ENCODE results near the gene FLAD1. TPM values are rescaled to one million over a fixed set of nuclear protein-coding genes. Genes with fewer than 3 reads are reported as not detected.

Gene FLAD1
- total RNA-seq, 2 experiments from 2014 or later = 16.7 to 19.4 TPM

DNA sequence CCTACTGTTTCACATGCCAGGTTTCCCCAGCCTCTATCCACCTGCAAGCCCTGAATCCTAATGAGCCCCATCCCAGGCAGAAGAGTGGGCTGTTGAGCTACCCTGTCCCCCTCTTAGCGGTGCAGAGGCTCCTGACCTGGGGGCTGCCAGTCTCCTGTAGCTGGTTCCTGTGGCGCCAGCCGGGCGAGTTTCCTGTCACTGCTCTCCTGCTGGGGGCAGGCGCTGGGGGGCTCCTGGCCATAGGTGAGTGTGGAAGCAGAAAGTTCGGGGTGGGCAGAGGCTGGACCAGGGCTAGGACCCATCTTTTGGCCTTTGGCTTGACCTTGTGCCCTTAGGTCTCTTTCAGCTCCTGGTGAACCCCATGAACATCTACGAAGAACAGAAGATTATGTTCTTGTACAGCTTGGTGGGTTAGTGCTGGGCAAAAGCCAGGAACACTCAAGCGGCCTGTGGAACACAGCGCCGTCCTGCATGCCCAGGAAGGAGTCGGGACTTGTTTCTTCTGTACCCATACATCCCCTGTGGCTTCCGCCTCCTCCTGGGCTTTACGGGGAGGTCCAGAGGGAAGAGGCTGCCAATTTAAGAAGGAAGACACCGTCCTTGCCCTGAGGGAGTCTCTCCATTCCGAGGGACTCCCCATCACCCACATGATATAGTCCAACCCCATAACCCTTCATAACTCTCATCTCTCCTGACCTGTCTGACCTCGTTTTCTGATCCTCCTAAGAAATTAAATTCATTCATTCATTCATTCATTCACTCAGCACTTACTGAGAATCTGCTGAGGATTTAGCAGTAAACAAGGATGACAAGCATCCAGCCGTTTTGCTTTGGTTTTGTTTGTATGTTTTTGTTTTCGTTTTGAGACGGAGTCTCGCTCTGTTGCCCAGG is 51.4 kb downstream of the FLAD1 start:
- ChIA-PET CTCF (no interaction called here), POLR2A (interaction anchor here (0.7 kb wide), 1 partner anchor 12 kb away, joined by 3 read pairs; no protein-coding TSS in a partner anchor)
- intact Hi-C loops (cut with DNase I, micrococcal nuclease) = loop anchor here in 1 of 2 experiments (10.0 kb wide), 1 partner anchor 120 kb away; no protein-coding TSS in a partner anchor
- no peaks in the 10 kb centered on the region for H3K36me3 ChIP-seq (ENCODE audit: insufficient read depth, low read length)
- no peaks in the 10 kb centered on the region for H3K27me3 Mint-ChIP-seq
- H3K27ac Mint-ChIP-seq = no peak overlapping the region
- H3K4me3 Mint-ChIP-seq = no peak overlapping the region
- no peaks in the 10 kb centered on the region for H3K36me3 Mint-ChIP-seq (ENCODE audit: low read depth)
- TF ChIP-seq, protein P1, sequence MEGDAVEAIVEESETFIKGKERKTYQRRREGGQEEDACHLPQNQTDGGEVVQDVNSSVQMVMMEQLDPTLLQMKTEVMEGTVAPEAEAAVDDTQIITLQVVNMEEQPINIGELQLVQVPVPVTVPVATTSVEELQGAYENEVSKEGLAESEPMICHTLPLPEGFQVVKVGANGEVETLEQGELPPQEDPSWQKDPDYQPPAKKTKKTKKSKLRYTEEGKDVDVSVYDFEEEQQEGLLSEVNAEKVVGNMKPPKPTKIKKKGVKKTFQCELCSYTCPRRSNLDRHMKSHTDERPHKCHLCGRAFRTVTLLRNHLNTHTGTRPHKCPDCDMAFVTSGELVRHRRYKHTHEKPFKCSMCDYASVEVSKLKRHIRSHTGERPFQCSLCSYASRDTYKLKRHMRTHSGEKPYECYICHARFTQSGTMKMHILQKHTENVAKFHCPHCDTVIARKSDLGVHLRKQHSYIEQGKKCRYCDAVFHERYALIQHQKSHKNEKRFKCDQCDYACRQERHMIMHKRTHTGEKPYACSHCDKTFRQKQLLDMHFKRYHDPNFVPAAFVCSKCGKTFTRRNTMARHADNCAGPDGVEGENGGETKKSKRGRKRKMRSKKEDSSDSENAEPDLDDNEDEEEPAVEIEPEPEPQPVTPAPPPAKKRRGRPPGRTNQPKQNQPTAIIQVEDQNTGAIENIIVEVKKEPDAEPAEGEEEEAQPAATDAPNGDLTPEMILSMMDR (IDR thresholded peaks at IDR 0.05) = no peak
- H3K27me3 ChIP-seq (ENCODE audit: control insufficient read depth in 1 of 2, insufficient read depth in 2 of 2, low read length in 2 of 2) = no peaks in the 10 kb centered on the region
- no peak for ATAC-seq (ENCODE audit: poor library complexity)
- H3K4me1 ChIP-seq (ENCODE audit: insufficient read depth, low read length) = no peaks in the 10 kb centered on the region
- no peaks in the 10 kb centered on the region for H3K4me1 Mint-ChIP-seq (ENCODE audit: low read depth)
- H3K9me3 ChIP-seq (ENCODE audit: control insufficient read depth in 1 of 2, insufficient read depth in 1 of 2, low read length in 2 of 2) = no peaks in the 10 kb centered on the region
- no peak for DNase-seq
- H3K9me3 Mint-ChIP-seq = no peaks in the 10 kb centered on the region
- H3K27ac ChIP-seq (ENCODE audit: low read depth in 1 of 2, low read length in 2 of 2) = no peak overlapping the region
- H3K4me3 ChIP-seq (ENCODE audit: low read length) = no peak overlapping the region

DNA sequence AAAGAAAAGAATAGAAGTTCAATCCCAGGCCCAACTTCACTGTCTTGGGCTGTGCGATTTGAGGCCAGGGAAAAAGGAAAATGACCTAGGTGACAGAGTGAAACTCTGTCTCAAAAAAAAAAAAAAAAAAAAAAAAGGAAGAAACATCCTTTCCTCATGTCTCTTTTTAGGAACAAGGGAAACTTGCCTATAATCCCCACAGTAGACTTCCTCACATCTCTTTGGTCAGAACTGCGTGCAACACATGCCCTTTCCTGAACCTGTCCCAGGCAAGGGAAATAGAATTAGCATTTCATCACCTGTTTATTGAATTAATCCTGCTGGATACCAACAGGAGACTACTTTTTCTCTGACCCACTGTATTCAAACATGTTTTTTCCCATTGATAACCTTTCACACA is 52.8 kb downstream of the FLAD1 start:
- H3K9me3 Mint-ChIP-seq = no peaks in the 10 kb centered on the region
- intact Hi-C loops (cut with DNase I, micrococcal nuclease) = loop anchor here in 1 of 2 experiments (10.0 kb wide), 1 partner anchor 119 kb away; no protein-coding TSS in a partner anchor
- no peaks in the 10 kb centered on the region for H3K4me1 Mint-ChIP-seq (ENCODE audit: low read depth)
- ATAC-seq (ENCODE audit: poor library complexity) (no peak), DNase-seq (no peak)
- Histone ChIP-seq H3K27ac (ENCODE audit: low read depth in 1 of 2, low read length in 2 of 2) (no peak overlapping the region), H3K27me3 (ENCODE audit: control insufficient read depth in 1 of 2, insufficient read depth in 2 of 2, low read length in 2 of 2) (no peaks in the 10 kb centered on the region), H3K4me1 (ENCODE audit: insufficient read depth, low read length) (no peaks in the 10 kb centered on the region), H3K36me3 (ENCODE audit: insufficient read depth, low read length) (no peaks in the 10 kb centered on the region), H3K9me3 (ENCODE audit: control insufficient read depth in 1 of 2, insufficient read depth in 1 of 2, low read length in 2 of 2) (no peaks in the 10 kb centered on the region), H3K4me3 (ENCODE audit: low read length) (no peak overlapping the region)
- H3K36me3 Mint-ChIP-seq (ENCODE audit: low read depth) = no peaks in the 10 kb centered on the region
- POLR2A ChIA-PET = no interaction called here
- CTCF ChIA-PET = no interaction called here
- no peaks in the 10 kb centered on the region for H3K27me3 Mint-ChIP-seq
- no peak overlapping the region for H3K4me3 Mint-ChIP-seq
- H3K27ac Mint-ChIP-seq = no peak overlapping the region
- TF ChIP-seq, protein P1 (IDR thresholded peaks at IDR 0.05) = no peak

DNA sequence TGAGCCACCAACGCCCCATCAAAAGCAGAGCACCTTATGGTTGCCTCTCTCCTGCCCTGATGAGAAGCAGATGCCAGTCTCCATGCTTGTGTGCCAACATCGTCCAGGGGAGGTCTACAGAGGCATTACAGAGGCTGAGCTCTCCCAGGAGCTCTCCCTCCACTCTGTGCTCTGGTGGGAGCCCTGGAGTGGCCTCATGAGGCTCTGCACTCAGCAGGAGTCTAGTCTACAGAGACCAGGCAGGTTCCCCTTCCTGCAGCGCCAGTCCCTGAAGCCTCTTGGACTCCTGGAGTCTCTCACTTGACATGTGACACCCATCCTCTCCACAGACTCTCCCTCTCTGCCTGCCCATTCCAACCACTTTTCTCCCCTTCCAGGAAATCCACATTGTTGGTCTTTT is 53.9 kb downstream of the FLAD1 start:
- Histone ChIP-seq H3K4me3 (ENCODE audit: low read length) (no peak overlapping the region), H3K9me3 (ENCODE audit: control insufficient read depth in 1 of 2, insufficient read depth in 1 of 2, low read length in 2 of 2) (no peaks in the 10 kb centered on the region), H3K4me1 (ENCODE audit: insufficient read depth, low read length) (no peaks in the 10 kb centered on the region), H3K27ac (ENCODE audit: low read depth in 1 of 2, low read length in 2 of 2) (no peak overlapping the region), H3K27me3 (ENCODE audit: control insufficient read depth in 1 of 2, insufficient read depth in 2 of 2, low read length in 2 of 2) (no peaks in the 10 kb centered on the region), H3K36me3 (ENCODE audit: insufficient read depth, low read length) (no peaks in the 10 kb centered on the region)
- intact Hi-C loops (cut with DNase I, micrococcal nuclease) = loop anchor here in 1 of 2 experiments (10.0 kb wide), 1 partner anchor 118 kb away; no protein-coding TSS in a partner anchor
- CTCF ChIA-PET = no interaction called here
- no peak for ATAC-seq (ENCODE audit: poor library complexity)
- H3K36me3 Mint-ChIP-seq (ENCODE audit: low read depth) = no peaks in the 10 kb centered on the region
- H3K4me1 Mint-ChIP-seq (ENCODE audit: low read depth) = no peaks in the 10 kb centered on the region
- H3K4me3 Mint-ChIP-seq = no peak overlapping the region
- no peak overlapping the region for H3K27ac Mint-ChIP-seq
- POLR2A ChIA-PET = no interaction called here
- H3K27me3 Mint-ChIP-seq = no peaks in the 10 kb centered on the region
- TF ChIP-seq, protein P1 (IDR thresholded peaks at IDR 0.05) = no peak
- H3K9me3 Mint-ChIP-seq = no peaks in the 10 kb centered on the region
- DNase-seq = no peak

Measured in CD4-positive, alpha-beta T cell (primary cell).